K562 (cell line): Measurements from ENCODE around the gene FGFRL1. TPM values are rescaled to one million over a fixed set of nuclear protein-coding genes. Genes with fewer than 3 reads are reported as not detected.
A peak's percentile ranks its signal among the peaks of the same experiment; 100 is the strongest.

Experiments
- ATAC-seq: fragments of 200-7000 bp; cut with Tn5 transposase; 3 replicates; pipeline ENCODE4 v1.9.1; 2020; ENCODE audit warnings: moderate library complexity
- BruUV-seq: library from RNA; stranded (reverse); fragments of 400-500 nt; replicated peaks from 2 replicates; lab custom pipeline; 2021; lab: Mats Ljungman, UMichigan
- CTCF ChIA-PET: fragments of 300-600 bp; formaldehyde crosslinking; extraction: SDS; loops from one replicate; lab custom pipeline; 2021; ENCODE audit warnings: low intra/inter-chr PET ratio; lab: Yijun Ruan, JAX
- POLR2A ChIA-PET: fragments of 300-600, 350-650 bp; sonication (Branson Sonifier 250); formaldehyde crosslinking; extraction: SDS; loops from one replicate; lab custom pipeline; 2021; ENCODE audit warnings: antibody characterized with exemption, inconsistent platforms; lab: Yijun Ruan, JAX
- DNase-seq, 4 experiments: peaks; one replicate each; pipeline versions ENCODE4 v3.0.0 to v3.0.0-alpha.2; 2011 to 2018; ENCODE audit warnings: low spot score in 3 of 4, mixed read lengths in 3 of 4; ENCODE audit errors: extremely low read depth in 1 of 4
- FAIRE-seq: peaks from 2 replicates; lab custom pipeline; 2011; peaks lifted over from hg19 to GRCh38; lab: Jason Lieb, UNC
- H2AFZ ChIP-seq: 2 replicates; pipeline ENCODE4 v1.6.0; 2011; ENCODE audit warnings: low read depth, low read length, control low read depth, inconsistent platforms
- H3K27ac ChIP-seq: fragments of 200-600 bp; 3 replicates; pipeline ENCODE4 v1.8.0; 2011; ENCODE audit warnings: low read depth, mild to moderate bottlenecking, control low read depth, inconsistent platforms, low read length, moderate library complexity, mixed read lengths; ENCODE audit errors: extremely low read depth
- H3K27me3 ChIP-seq, 2 experiments: fragments of 300-600 bp in 1 of 2; 2 replicates in 1 of 2; 3 replicates in 1 of 2; pipeline versions ENCODE4 v1.6.0 to v1.8.0; 2011; ENCODE audit warnings: inconsistent platforms in 2 of 2, low read length in 2 of 2, mild to moderate bottlenecking in 1 of 2, mixed read lengths in 1 of 2, moderate library complexity in 1 of 2; ENCODE audit not compliant: control insufficient read depth in 2 of 2, insufficient read depth in 2 of 2
- H3K36me3 ChIP-seq: fragments of 300-600 bp; 3 replicates; pipeline ENCODE4 v1.8.0; 2011; ENCODE audit warnings: mild to moderate bottlenecking, low read length, inconsistent platforms; ENCODE audit not compliant: control insufficient read depth, insufficient read depth
- H3K4me1 ChIP-seq, 2 experiments: fragments of 200-600 bp in 1 of 2; replicated peaks in 1 of 2; 2 replicates in 1 of 2; 3 replicates in 1 of 2; pipeline versions ENCODE4 v1.5.1 to v1.8.0; 2011; ENCODE audit warnings: inconsistent platforms in 2 of 2, low read length in 2 of 2, mild to moderate bottlenecking in 1 of 2, mixed read lengths in 1 of 2, moderate library complexity in 1 of 2; ENCODE audit not compliant: control insufficient read depth in 2 of 2, insufficient read depth in 2 of 2
- H3K4me2 ChIP-seq: 2 replicates; pipeline ENCODE4 v1.6.1; 2011; ENCODE audit warnings: low read length, control low read depth, inconsistent platforms, mixed read lengths; ENCODE audit not compliant: insufficient read depth
- H3K4me3 ChIP-seq: fragments of 200-600 bp; sonication (generic), shearing (Covaris generic); 2 replicates; pipeline ENCODE4 v1.5.1; 2016; ENCODE audit warnings: control low read depth, inconsistent platforms
- H3K79me2 ChIP-seq: fragments of 200-600 bp; 3 replicates; pipeline ENCODE4 v1.8.0; 2011; ENCODE audit warnings: low read length, inconsistent platforms; ENCODE audit not compliant: control insufficient read depth, insufficient read depth
- H3K9ac ChIP-seq, 2 experiments: 2 replicates each; pipeline versions ENCODE4 v1.6.0 to v1.6.1; 2011; ENCODE audit warnings: low read depth in 2 of 2, low read length in 2 of 2, control low read depth in 1 of 2, inconsistent platforms in 1 of 2, mild to moderate bottlenecking in 1 of 2, mixed read lengths in 1 of 2; ENCODE audit not compliant: insufficient read depth in 1 of 2
- H3K9me1 ChIP-seq: one replicate; pipeline ENCODE4 v1.6.0; 2011; ENCODE audit warnings: inconsistent platforms, mild to moderate bottlenecking, low read length, moderate library complexity; ENCODE audit not compliant: control insufficient read depth, insufficient read depth
- H3K9me3 ChIP-seq: replicated peaks from 2 replicates; pipeline ENCODE4 v1.5.1; 2011; ENCODE audit warnings: low read depth, low read length, inconsistent platforms; ENCODE audit not compliant: control insufficient read depth, insufficient read depth
- H4K20me1 ChIP-seq: replicated peaks from 2 replicates; pipeline ENCODE4 v1.6.1; 2011; ENCODE audit warnings: low read length, inconsistent platforms, mixed read lengths; ENCODE audit not compliant: control insufficient read depth, insufficient read depth
- EGR1 ChIP-seq: fragments of 450-650 bp; conservative IDR thresholded peaks from 2 replicates; pipeline ENCODE4 v1.6.1; 2017; ENCODE audit warnings: mild to moderate bottlenecking
- FOXM1 ChIP-seq, 2 experiments: fragments of 450-650 bp in 1 of 2; sonication (generic) in 1 of 2; formaldehyde crosslinking in 1 of 2; IDR thresholded peaks; 2 replicates each; pipeline versions ENCODE4 v1.6.1 to v1.9.0; 2017 to 2022; ENCODE audit warnings: low read depth in 2 of 2, mild to moderate bottlenecking in 2 of 2, missing genetic modification reagents in 1 of 2, moderate library complexity in 1 of 2
- GABPA ChIP-seq: fragments of 200-800 bp; sonication (Bioruptor generic); conservative IDR thresholded peaks from 2 replicates; pipeline ENCODE4 v1.6.1; 2016; ENCODE audit warnings: low read depth, missing genetic modification characterization, missing compliant biosample characterization
- GTF2F1 ChIP-seq: IDR thresholded peaks from 2 replicates; pipeline ENCODE4 v1.6.1; 2011; ENCODE audit warnings: low read depth, low read length, improper control_type of control experiment
- KDM1A ChIP-seq, 2 experiments: fragments of 450-650 bp; IDR thresholded peaks; 2 replicates each; pipeline ENCODE4 v1.6.1; 2016; ENCODE audit warnings: mild to moderate bottlenecking in 2 of 2
- NCOA2 ChIP-seq, 2 experiments: fragments of 450-650 bp; IDR thresholded peaks; 2 replicates each; pipeline ENCODE4 v1.6.1; 2018; ENCODE audit warnings: mild to moderate bottlenecking in 2 of 2, moderate library complexity in 1 of 2; ENCODE audit not compliant: partially characterized antibody in 2 of 2
- PHTF2 ChIP-seq: fragments of 250-450 bp; sonication (Bioruptor Pico); IDR thresholded peaks from 2 replicates; pipeline ENCODE4 v1.5.0; 2021; ENCODE audit warnings: mild to moderate bottlenecking
- SMAD1 ChIP-seq: fragments of 150-350 bp; IDR thresholded peaks from 2 replicates; pipeline ENCODE4 v1.6.1; 2014; ENCODE audit warnings: low read length, low read depth; ENCODE audit not compliant: partially characterized antibody
- SP2 ChIP-seq: IDR thresholded peaks from 2 replicates; pipeline ENCODE4 v1.6.1; 2011; ENCODE audit warnings: mild to moderate bottlenecking, low read depth, low read length, moderate library complexity; ENCODE audit not compliant: poor library complexity, severe bottlenecking; ENCODE audit errors: extremely low read depth
- TAL1 ChIP-seq: fragments of 450-650 bp; IDR thresholded peaks from 2 replicates; pipeline ENCODE4 v1.6.1; 2016; ENCODE audit warnings: mild to moderate bottlenecking
- ZNF79 ChIP-seq: fragments of 250-450 bp; sonication (Bioruptor Pico); IDR thresholded peaks from 2 replicates; pipeline ENCODE4 v1.4.0; 2020; ENCODE audit warnings: low read depth, mild to moderate bottlenecking, moderate library complexity
- WGBS: fragments of 100-300 bp; shearing (Covaris generic); methylation state at CpG from one replicate; pipeline ENCODE4 v1.1.6; 2016; ENCODE audit warnings: low coverage, mixed read lengths; ENCODE audit not compliant: insufficient coverage; ENCODE audit errors: missing lambda C conversion rate; 5-methylcytosine and 5-hydroxymethylcytosine counted together
- in situ Hi-C: fragments of 300-500 bp; cut with MboI; formaldehyde crosslinking; loops from 4 replicates; pipeline ENCODE4 v1.15.0; 2018; ENCODE audit warnings: inconsistent platforms, mixed read lengths
- intact Hi-C: fragments of 100-400 bp; cut with micrococcal nuclease; formaldehyde crosslinking; loops from 2 replicates; pipeline ENCODE4 v1.14.2; 2022
- polyA plus RNA-seq, 8 experiments: library from polyadenylated mRNA; depleted of rRNA in 4 of 8; stranded (reverse) in 5 of 8; unstranded in 3 of 8; fragments of >200 nt; fragmentation: Nextera tagmentation in 2 of 8; fragmentation: Illumina TruSeq in 1 of 8; extraction: Ambion mirVana in 2 of 8; extraction: Trizol in 1 of 8; gene quantifications; 2 replicates each; pipeline versions ENCODE4 v1.2.1 to v1.2.3, GENCODE V29; 2011 to 2014; ENCODE audit warnings: inconsistent platforms in 1 of 8, missing spikeins in 1 of 8
- total RNA-seq, 7 experiments: library from RNA; depleted of rRNA in 6 of 7; stranded (reverse); fragments of >200 nt in 6 of 7; fragmentation: Illumina TruSeq in 2 of 7; extraction: Trizol in 2 of 7; gene quantifications; 2 replicates each; pipeline versions ENCODE4 v1.2.1 to v1.2.3, GENCODE V29; 2011 to 2021; ENCODE audit warnings: low replicate concordance in 1 of 7
- TF ChIP-seq, protein P1 (sequence below), 2 experiments: fragments of 450-650 bp in 1 of 2; sonication (generic) in 1 of 2; formaldehyde crosslinking in 1 of 2; IDR thresholded peaks; 2 replicates each; pipeline versions ENCODE4 v1.7.1 to v1.9.0; 2016 to 2022; ENCODE audit warnings: inconsistent platforms in 1 of 2, mild to moderate bottlenecking in 1 of 2, missing genetic modification reagents in 1 of 2

Gene FGFRL1
- total and polyA plus RNA-seq, 9 of the 15 experiments (the other 6 are each of a cell fraction or from before 2014, with no cell fraction given): 0.34 to 49.9 (median 14.6) TPM

DNA sequence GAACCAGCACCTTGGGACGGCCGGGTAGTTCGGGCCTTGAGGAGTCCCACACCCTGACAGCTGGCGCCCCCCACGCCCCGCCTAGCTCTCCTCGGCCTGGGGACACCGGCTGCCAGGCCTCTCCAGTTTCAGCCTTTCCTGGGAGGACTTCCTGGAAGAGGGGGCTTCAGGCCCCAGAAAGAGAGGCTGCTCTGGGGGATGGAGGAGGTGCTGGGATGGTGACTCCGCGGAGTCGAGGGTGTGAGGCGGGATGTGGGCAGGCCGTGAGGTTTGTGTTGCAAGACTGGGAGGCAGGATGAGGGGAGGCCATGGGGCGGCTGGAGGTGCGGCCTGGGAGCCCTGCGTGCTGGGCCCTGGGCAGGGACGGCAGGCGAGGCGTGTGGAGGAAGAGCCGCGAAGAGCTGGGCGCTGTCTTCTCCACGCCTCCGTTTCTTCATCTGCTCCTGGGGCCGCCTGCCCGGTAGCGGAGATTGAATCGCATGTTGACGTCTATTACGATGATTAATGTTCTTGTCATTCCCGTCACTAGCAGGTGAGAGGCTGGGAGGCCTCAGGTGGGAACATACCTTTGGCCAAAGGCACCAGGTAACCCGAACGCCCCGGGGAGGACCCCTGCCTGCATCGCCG is 918 bp upstream of the FGFRL1 start (continued):
- TF ChIP-seq KDM1A (IDR thresholded peaks at IDR 0.05): peak; percentile 66 to 76; a peak in 3 of 4 replicates
- TF ChIP-seq PHTF2 (CRISPR knock-in tag): no peak
- no peak for TF ChIP-seq ZNF79 (CRISPR knock-in tag)
- 0 out of 2 replicates have a peak, but pooled peaks have one; percentile 2 for TF ChIP-seq EGR1
- TF ChIP-seq, all 486 proteins: peak for 32

DNA sequence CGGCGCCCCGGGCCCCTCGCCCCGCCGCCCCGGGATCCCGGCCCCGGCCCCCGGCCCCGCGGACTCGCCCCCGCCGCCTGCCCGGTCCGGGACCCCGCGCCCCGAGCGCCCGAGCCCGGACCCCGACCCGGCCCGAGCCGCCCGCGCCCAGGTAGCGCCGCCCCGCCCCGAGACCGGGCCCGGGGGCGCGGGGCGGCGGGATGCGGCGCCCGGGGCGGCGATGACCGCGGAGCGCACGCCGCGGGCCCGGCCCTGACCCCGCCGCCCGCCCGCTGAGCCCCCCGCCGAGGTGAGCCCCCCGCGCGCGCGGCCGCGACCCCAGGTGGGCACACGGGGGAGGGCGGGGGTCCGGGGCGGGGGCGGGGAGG is 224 bp downstream of the FGFRL1 start:
- no peak overlapping the region for H3K4me3 ChIP-seq
- H3K4me2 ChIP-seq: no peak overlapping the region
- peaks cover 6% of the 10 kb centered on the region for H3K9me1 ChIP-seq
- H3K79me2 ChIP-seq: peaks cover 15% of the 10 kb centered on the region
- H3K9ac ChIP-seq: no peak overlapping the region
- DNase-seq: no peak
- 0% methylated on average over 1 of the region's 69 CpGs for WGBS
- peaks cover 12% of the 10 kb centered on the region; the same call in 2 of the 3 replicates for H3K36me3 ChIP-seq
- ChIA-PET CTCF (no interaction called here), POLR2A (no interaction called here)
- no peaks in the 10 kb centered on the region for H4K20me1 ChIP-seq
- H3K4me1 ChIP-seq: peaks cover 14 to 71% of the 10 kb centered on the region in 2 experiments; a peak in 4 of 5 replicates
- H3K27ac ChIP-seq: no peak overlapping the region
- no peak for ATAC-seq
- H2AFZ ChIP-seq: no peak overlapping the region
- intact Hi-C loops (no loop called here), in situ Hi-C loops (no loop called here)
- no TSS peak for BruUV-seq
- no peak for FAIRE-seq
- H3K27me3 ChIP-seq: no peaks in the 10 kb centered on the region
- no peaks in the 10 kb centered on the region for H3K9me3 ChIP-seq
- TF ChIP-seq NCOA2 (IDR thresholded peaks at IDR 0.05; ENCODE audit: partially characterized antibody in 2 of 2) (no peak), FOXM1 (IDR thresholded peaks at IDR 0.05; ENCODE audit: low read depth) (no peak), FOXM1 (CRISPR knock-in tag; IDR thresholded peaks at IDR 0.05; ENCODE audit: low read depth) (no peak), GABPA (tag) (no peak), GTF2F1 (no peak), SMAD1 (no peak), TAL1 (no peak), SP2 (no peak)
- TF ChIP-seq, protein P1, sequence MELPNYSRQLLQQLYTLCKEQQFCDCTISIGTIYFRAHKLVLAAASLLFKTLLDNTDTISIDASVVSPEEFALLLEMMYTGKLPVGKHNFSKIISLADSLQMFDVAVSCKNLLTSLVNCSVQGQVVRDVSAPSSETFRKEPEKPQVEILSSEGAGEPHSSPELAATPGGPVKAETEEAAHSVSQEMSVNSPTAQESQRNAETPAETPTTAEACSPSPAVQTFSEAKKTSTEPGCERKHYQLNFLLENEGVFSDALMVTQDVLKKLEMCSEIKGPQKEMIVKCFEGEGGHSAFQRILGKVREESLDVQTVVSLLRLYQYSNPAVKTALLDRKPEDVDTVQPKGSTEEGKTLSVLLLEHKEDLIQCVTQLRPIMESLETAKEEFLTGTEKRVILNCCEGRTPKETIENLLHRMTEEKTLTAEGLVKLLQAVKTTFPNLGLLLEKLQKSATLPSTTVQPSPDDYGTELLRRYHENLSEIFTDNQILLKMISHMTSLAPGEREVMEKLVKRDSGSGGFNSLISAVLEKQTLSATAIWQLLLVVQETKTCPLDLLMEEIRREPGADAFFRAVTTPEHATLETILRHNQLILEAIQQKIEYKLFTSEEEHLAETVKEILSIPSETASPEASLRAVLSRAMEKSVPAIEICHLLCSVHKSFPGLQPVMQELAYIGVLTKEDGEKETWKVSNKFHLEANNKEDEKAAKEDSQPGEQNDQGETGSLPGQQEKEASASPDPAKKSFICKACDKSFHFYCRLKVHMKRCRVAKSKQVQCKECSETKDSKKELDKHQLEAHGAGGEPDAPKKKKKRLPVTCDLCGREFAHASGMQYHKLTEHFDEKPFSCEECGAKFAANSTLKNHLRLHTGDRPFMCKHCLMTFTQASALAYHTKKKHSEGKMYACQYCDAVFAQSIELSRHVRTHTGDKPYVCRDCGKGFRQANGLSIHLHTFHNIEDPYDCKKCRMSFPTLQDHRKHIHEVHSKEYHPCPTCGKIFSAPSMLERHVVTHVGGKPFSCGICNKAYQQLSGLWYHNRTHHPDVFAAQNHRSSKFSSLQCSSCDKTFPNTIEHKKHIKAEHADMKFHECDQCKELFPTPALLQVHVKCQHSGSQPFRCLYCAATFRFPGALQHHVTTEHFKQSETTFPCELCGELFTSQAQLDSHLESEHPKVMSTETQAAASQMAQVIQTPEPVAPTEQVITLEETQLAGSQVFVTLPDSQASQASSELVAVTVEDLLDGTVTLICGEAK (IDR thresholded peaks at IDR 0.05): no peak
- TF ChIP-seq, protein P1 (CRISPR knock-in tag; IDR thresholded peaks at IDR 0.05): no peak
